ENCODE results near the gene GTF2A1.

The GTF2A1 gene

DNA sequence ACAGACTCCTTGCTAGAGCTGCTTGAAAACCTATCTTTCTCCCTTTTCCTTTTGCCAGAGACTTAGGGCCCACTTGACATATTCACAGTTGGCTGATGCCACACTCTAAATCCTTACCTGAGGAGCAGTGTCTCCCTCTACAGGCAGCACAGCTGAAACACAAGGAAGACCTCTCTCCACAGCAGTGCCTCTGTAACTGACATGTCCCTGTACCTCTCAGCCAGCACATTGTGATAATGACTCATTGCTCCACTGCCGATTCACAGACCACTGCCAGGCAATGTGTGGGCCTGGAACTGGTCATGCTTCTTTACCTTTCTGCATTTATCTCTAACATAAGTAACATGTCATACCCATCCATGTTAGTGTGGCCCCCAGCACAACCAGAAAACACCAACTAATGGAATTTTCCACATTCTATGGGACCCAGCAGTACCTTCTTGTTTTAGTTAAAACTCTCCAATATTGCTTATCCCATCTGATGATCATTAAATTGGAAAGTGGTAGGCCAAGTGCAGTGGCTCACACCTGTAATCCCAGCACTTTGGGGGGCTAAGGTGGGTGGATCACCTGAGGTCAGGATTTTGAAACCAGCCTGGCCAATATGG, 56.5 kb downstream of the GTF2A1 start:
- no peak overlapping the region for H3K4me3 ChIP-seq (ENCODE audit: low read depth, low read length)
- TF ChIP-seq, protein P1, sequence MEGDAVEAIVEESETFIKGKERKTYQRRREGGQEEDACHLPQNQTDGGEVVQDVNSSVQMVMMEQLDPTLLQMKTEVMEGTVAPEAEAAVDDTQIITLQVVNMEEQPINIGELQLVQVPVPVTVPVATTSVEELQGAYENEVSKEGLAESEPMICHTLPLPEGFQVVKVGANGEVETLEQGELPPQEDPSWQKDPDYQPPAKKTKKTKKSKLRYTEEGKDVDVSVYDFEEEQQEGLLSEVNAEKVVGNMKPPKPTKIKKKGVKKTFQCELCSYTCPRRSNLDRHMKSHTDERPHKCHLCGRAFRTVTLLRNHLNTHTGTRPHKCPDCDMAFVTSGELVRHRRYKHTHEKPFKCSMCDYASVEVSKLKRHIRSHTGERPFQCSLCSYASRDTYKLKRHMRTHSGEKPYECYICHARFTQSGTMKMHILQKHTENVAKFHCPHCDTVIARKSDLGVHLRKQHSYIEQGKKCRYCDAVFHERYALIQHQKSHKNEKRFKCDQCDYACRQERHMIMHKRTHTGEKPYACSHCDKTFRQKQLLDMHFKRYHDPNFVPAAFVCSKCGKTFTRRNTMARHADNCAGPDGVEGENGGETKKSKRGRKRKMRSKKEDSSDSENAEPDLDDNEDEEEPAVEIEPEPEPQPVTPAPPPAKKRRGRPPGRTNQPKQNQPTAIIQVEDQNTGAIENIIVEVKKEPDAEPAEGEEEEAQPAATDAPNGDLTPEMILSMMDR (IDR thresholded peaks at IDR 0.05; ENCODE audit: insufficient read depth, low read depth, low read length, missing control alignments) = peak; percentile 78
- peak; percentile 78 for DNase-seq (ENCODE audit: low read depth)

DNA sequence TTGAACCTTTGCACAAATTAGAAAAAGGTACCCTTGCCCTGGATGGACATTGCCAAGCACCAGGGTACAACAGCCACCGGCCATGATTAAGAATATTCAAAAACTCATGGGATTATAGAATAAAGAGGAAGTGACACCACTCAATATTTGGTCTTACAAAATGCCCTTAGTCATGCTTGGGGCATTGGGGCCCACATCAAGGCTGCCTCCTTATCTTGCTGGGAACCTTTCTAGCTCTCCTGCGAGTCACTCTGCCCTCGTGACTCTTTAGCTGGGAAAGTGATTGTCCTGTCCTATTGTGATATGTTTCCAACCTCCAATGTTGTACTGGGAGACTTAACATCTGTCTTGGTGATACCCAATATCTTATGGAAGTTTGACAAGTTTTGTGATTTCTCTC, 57.8 kb downstream of the GTF2A1 start:
- TF ChIP-seq, protein P1 (IDR thresholded peaks at IDR 0.05; ENCODE audit: insufficient read depth, low read depth, low read length, missing control alignments) = no peak
- DNase-seq (ENCODE audit: low read depth) = no peak
- no peak overlapping the region for H3K4me3 ChIP-seq (ENCODE audit: low read depth, low read length)

DNA sequence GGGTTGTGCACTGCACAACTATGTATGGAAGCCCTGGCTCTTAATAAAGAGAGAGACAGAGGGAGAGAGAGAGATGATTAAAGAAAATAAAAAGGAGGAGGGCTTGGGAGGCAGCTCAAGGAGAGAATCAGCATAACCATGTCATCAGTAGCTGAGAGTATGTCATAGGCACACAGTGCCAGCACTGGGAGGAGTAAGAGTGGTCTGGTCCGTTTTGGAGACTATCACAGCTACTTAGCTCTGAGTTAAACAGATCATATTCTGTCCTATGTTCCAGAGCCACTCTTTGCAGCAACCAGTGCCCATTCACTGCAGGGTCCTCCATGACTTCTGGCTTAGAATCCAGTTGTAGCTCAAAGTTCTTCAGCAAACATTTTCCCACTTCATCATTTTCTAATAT, 59.0 kb downstream of the GTF2A1 start:
- DNase-seq (ENCODE audit: low read depth) = no peak
- TF ChIP-seq, protein P1 (IDR thresholded peaks at IDR 0.05; ENCODE audit: insufficient read depth, low read depth, low read length, missing control alignments) = no peak
- H3K4me3 ChIP-seq (ENCODE audit: low read depth, low read length) = no peak overlapping the region

DNA sequence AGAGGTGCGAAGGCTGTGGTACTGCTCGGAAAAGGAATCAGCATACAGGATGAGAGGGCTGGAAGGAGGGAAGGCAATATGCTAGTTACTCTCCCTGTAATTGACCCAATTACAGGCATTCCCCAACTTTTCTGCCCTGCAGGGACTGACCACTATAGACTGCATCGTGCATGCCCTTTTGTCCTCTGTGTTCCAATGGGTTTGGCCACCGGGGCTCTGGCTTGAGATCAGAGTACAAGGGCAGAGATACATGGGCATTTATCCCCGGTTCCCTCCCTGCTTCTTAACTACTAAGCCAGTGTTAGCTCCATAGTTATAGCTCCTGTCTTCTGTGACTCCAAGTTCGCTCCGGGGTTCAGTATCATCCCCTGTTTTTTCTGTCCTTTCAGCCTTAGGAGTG, 59.7 kb downstream of the GTF2A1 start:
- no peak for DNase-seq (ENCODE audit: low read depth)
- TF ChIP-seq, protein P1 (IDR thresholded peaks at IDR 0.05; ENCODE audit: insufficient read depth, low read depth, low read length, missing control alignments) = no peak

DNA sequence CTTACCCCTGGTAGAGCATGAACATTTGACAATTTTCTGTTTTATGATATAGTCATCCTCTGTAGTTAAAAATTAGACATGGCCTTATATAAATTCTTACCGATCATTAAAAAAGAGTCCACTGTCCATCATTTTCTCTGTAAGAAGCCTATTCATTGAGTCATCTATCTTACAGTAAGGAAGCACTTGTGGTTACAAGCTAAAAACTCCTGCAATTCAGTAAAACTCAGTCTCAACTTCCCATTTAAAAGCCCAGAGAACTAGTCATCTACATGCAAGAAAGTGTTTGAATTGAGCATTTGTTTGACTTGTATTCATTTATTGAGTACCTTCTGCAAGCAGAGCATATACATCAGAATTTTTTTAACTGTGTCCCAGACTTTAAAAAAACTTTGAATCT, 63.3 kb downstream of the GTF2A1 start:
- DNase-seq (ENCODE audit: low read depth) = no peak
- no peak overlapping the region for H3K4me3 ChIP-seq (ENCODE audit: low read depth, low read length)
- TF ChIP-seq, protein P1 (IDR thresholded peaks at IDR 0.05; ENCODE audit: insufficient read depth, low read depth, low read length, missing control alignments) = no peak

More for the DNA sequence above, 59.7 kb downstream of the GTF2A1 start:
- no peak overlapping the region for H3K4me3 ChIP-seq (ENCODE audit: low read depth, low read length)

DNA sequence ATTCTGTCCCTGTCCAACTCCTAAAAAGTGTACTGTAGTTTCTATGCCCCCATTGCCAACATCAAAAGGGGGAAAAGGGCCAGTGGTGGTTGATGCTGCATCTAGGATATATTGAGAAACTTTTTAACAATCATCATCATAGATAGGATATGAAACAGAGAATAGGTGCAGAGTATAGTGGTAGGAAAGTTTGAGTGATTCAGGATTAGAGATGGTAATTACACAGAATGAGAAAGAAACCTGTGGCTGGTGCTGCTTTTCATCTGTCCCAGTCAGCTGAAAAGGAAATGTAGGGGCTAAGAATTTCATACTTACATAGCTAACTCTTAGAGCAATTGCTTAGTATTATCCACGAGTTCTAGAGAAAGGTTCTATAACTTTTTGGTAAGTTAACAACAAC, 67.6 kb downstream of the GTF2A1 start:
- DNase-seq (ENCODE audit: low read depth) = no peak
- TF ChIP-seq, protein P1 (IDR thresholded peaks at IDR 0.05; ENCODE audit: insufficient read depth, low read depth, low read length, missing control alignments) = no peak
- H3K4me3 ChIP-seq (ENCODE audit: low read depth, low read length) = no peak overlapping the region

DNA sequence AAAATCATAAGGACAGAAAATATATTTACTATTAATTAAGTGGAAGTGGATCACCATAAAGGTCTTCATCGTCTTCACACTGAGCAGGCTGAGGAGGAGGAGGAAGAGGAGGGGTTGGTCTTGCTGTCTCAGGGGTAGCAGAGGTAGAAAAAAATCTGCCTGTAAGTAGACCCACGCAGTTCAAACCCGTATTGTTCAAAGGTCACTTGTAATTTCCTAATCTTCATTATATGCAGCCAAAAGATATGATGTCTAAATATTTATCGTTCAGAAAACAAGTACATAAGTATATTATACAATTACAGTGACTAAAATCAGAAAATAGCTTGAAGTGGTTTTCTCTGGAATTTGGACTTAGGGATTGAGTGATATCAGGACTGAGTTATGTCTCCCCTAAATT, 72.1 kb downstream of the GTF2A1 start:
- no peak overlapping the region for H3K4me3 ChIP-seq (ENCODE audit: low read depth, low read length)
- TF ChIP-seq, protein P1 (IDR thresholded peaks at IDR 0.05; ENCODE audit: insufficient read depth, low read depth, low read length, missing control alignments) = no peak
- no peak for DNase-seq (ENCODE audit: low read depth)

Data from GM12865 (cell line).